HepG2 (cell line): ENCODE measurements around the gene ZGRF1.

Experiments used
- CREB1 ChIP-seq, 2 experiments: fragments of 450-650 bp in 1 of 2; IDR thresholded peaks; 2 replicates each; pipeline ENCODE4 v1.6.1; 2016 to 2017; ENCODE audit warnings: control low read depth in 1 of 2, mild to moderate bottlenecking in 1 of 2, missing compliant biosample characterization in 1 of 2, missing genetic modification characterization in 1 of 2
- ZNF12 ChIP-seq: sonication (generic); formaldehyde crosslinking; IDR thresholded peaks from 2 replicates; pipeline ENCODE4 v1.5.0; 2020; ENCODE audit warnings: missing genetic modification reagents
- ZNF264 ChIP-seq: sonication (generic); formaldehyde crosslinking; IDR thresholded peaks from 2 replicates; pipeline ENCODE4 v1.4.0; 2020; ENCODE audit warnings: missing genetic modification reagents

- TF ChIP-seq ZNF12 (CRISPR knock-in tag) (no peak), CREB1 (IDR thresholded peaks at IDR 0.05) (no peak), CREB1 (CRISPR knock-in tag; IDR thresholded peaks at IDR 0.05) (no peak), ZNF264 (CRISPR knock-in tag) (no peak)
Observed at GRCh38 chr4:112517067-112517634, 119.6 kb downstream of the ZGRF1 start.
